SK-N-SH (cell line): ENCODE data around the gene RBM10. TPM values are rescaled to one million over a fixed set of nuclear protein-coding genes. Genes with fewer than 3 reads are reported as not detected.

Experiments
- CTCF ChIA-PET: fragments of 300-600, 350-600 bp; formaldehyde crosslinking; extraction: SDS; loops from one replicate; lab custom pipeline; 2021; lab: Yijun Ruan, JAX
- POLR2A ChIA-PET: fragments of 350-600 bp; sonication (Branson Sonifier 250); formaldehyde crosslinking; extraction: SDS; loops from one replicate; lab custom pipeline; 2020; ENCODE audit warnings: antibody characterized with exemption, inconsistent platforms; lab: Yijun Ruan, JAX
- DNase-seq: peaks from one replicate; pipeline ENCODE4 v3.0.0; 2012
- H2AFZ ChIP-seq: fragments of 200-600 bp; sonication (generic); 2 replicates; pipeline ENCODE4 v1.8.1; 2016; ENCODE audit warnings: antibody characterized with exemption, mild to moderate bottlenecking, low read depth
- H3F3A ChIP-seq: fragments of 200-600 bp; sonication (generic); replicated peaks from 2 replicates; pipeline ENCODE3; 2016; ENCODE audit warnings: antibody characterized with exemption, mild to moderate bottlenecking; ENCODE audit not compliant: insufficient read depth
- H3K27ac ChIP-seq, 2 experiments: fragments of 200-500 bp in 1 of 2; fragments of 200-600 bp in 1 of 2; sonication (Bioruptor generic) in 1 of 2; sonication (generic), shearing (Covaris generic) in 1 of 2; 2 replicates each; pipeline versions ENCODE4 v1.5.1 to v1.6.1; 2014 to 2016; ENCODE audit warnings: low read depth in 2 of 2, inconsistent platforms in 1 of 2, low read length in 1 of 2, mild to moderate bottlenecking in 1 of 2, mixed read lengths in 1 of 2
- H3K27me3 ChIP-seq: fragments of 200-600 bp; sonication (generic), shearing (Covaris generic); 2 replicates; pipeline ENCODE4 v1.6.1; 2016; ENCODE audit warnings: mixed run types; ENCODE audit not compliant: insufficient read depth
- H3K36me3 ChIP-seq, 2 experiments: fragments of 200-500 bp in 1 of 2; fragments of 200-600 bp in 1 of 2; sonication (Bioruptor generic) in 1 of 2; sonication (generic) in 1 of 2; replicated peaks in 1 of 2; 2 replicates each; pipeline versions ENCODE3 to v1.5.1; 2014 to 2016; ENCODE audit warnings: low read length in 1 of 2, mild to moderate bottlenecking in 1 of 2; ENCODE audit not compliant: insufficient read depth in 2 of 2, control insufficient read depth in 1 of 2
- H3K4me1 ChIP-seq, 2 experiments: fragments of 200-500 bp in 1 of 2; fragments of 200-600 bp in 1 of 2; sonication (Bioruptor generic) in 1 of 2; sonication (generic), shearing (Covaris generic) in 1 of 2; 2 replicates each; pipeline versions ENCODE4 v1.5.1 to v1.6.1; 2014 to 2016; ENCODE audit warnings: low read depth in 1 of 2, low read length in 1 of 2, mixed run types in 1 of 2; ENCODE audit not compliant: insufficient read depth in 2 of 2, control insufficient read depth in 1 of 2
- H3K4me2 ChIP-seq: fragments of 200-600 bp; sonication (generic), shearing (Covaris generic); 2 replicates; pipeline ENCODE4 v1.6.1; 2017; ENCODE audit warnings: mixed run types
- H3K4me3 ChIP-seq, 2 experiments: fragments of 200-500 bp in 1 of 2; fragments of 200-600 bp in 1 of 2; sonication (Bioruptor generic) in 1 of 2; sonication (generic), shearing (Covaris generic) in 1 of 2; 2 replicates each; pipeline versions ENCODE4 v1.5.1 to v1.8.1; 2014 to 2016; ENCODE audit warnings: low read depth in 2 of 2, inconsistent platforms in 1 of 2, low read length in 1 of 2, mild to moderate bottlenecking in 1 of 2, mixed read lengths in 1 of 2, moderate library complexity in 1 of 2
- H3K79me2 ChIP-seq: fragments of 200-600 bp; sonication (generic); 2 replicates; pipeline ENCODE4 v1.8.1; 2017; ENCODE audit warnings: mild to moderate bottlenecking; ENCODE audit not compliant: insufficient read depth
- H3K9ac ChIP-seq: fragments of 200-600 bp; sonication (generic); 2 replicates; pipeline ENCODE4 v1.6.1; 2017; ENCODE audit warnings: mixed run types
- H3K9me2 ChIP-seq: fragments of 200-600 bp; sonication (generic); 2 replicates; pipeline ENCODE4 v1.6.1; 2017; ENCODE audit warnings: mixed run types
- H3K9me3 ChIP-seq: fragments of 200-600 bp; sonication (generic); 2 replicates; pipeline ENCODE4 v1.6.1; 2017; ENCODE audit warnings: mixed run types, mild to moderate bottlenecking, moderate library complexity
- H4K20me1 ChIP-seq: fragments of 200-600 bp; sonication (generic); 2 replicates; pipeline ENCODE4 v1.6.1; 2017; ENCODE audit warnings: mild to moderate bottlenecking, mixed run types; ENCODE audit not compliant: insufficient read depth
- ELF1 ChIP-seq: IDR thresholded peaks from 2 replicates; pipeline ENCODE4 v1.4.0; 2012
- EP300 ChIP-seq, 2 experiments: IDR thresholded peaks; 2 replicates each; pipeline versions ENCODE4 v1.4.0 to v1.6.1; 2012; ENCODE audit warnings: borderline replicate concordance in 1 of 2, low read depth in 1 of 2, low read length in 1 of 2
- EZH2phosphoT487 ChIP-seq: fragments of 200-600 bp; sonication (generic); IDR thresholded peaks from 2 replicates; pipeline ENCODE4 v1.6.1; 2017; ENCODE audit warnings: low read depth, mixed run types, mild to moderate bottlenecking, antibody characterized with exemption, moderate library complexity, borderline replicate concordance
- FOSL2 ChIP-seq: IDR thresholded peaks from 2 replicates; pipeline ENCODE4 v1.4.0; 2012; ENCODE audit warnings: low read depth, mild to moderate bottlenecking, moderate library complexity, borderline replicate concordance
- GABPA ChIP-seq: IDR thresholded peaks from 2 replicates; pipeline ENCODE4 v1.4.0; 2012; ENCODE audit warnings: low read depth, mild to moderate bottlenecking
- GATA2 ChIP-seq: sonication (generic); formaldehyde crosslinking; IDR thresholded peaks from 2 replicates; pipeline ENCODE4 v1.5.0; 2020; ENCODE audit warnings: mild to moderate bottlenecking, missing genetic modification reagents
- MEF2A ChIP-seq: IDR thresholded peaks from 2 replicates; pipeline ENCODE4 v1.4.0; 2012; ENCODE audit warnings: low read depth, borderline replicate concordance
- NRF1 ChIP-seq: IDR thresholded peaks from 2 replicates; pipeline ENCODE4 v1.6.1; 2012; ENCODE audit warnings: low read depth, mild to moderate bottlenecking, low read length
- RFX5 ChIP-seq: IDR thresholded peaks from 2 replicates; pipeline ENCODE4 v1.6.1; 2012; ENCODE audit warnings: mild to moderate bottlenecking, improper control_type of control experiment, low read length
- TCF12 ChIP-seq: IDR thresholded peaks from 2 replicates; pipeline ENCODE4 v1.4.0; 2012
- TEAD4 ChIP-seq: IDR thresholded peaks from 2 replicates; pipeline ENCODE4 v1.4.0; 2012; ENCODE audit warnings: mild to moderate bottlenecking, borderline replicate concordance; ENCODE audit not compliant: insufficient read depth
- WGBS: methylation state at CpG from one replicate; pipeline ENCODE4 v1.1.6; 2017; ENCODE audit warnings: low lambda C conversion rate; 5-methylcytosine and 5-hydroxymethylcytosine counted together
- polyA plus RNA-seq, 3 experiments: library from polyadenylated mRNA; depleted of rRNA; stranded (reverse); fragments of >200 nt; gene quantifications; 2 replicates each; pipeline ENCODE4 v1.2.3, GENCODE V29; 2012
- small RNA-seq, 7 experiments: library from RNA; depleted of rRNA; stranded (forward); fragments of <200 nt; gene quantifications; one replicate each; pipeline ENCODE3, GENCODE V24; 2012
- TF ChIP-seq, protein P1 (sequence below): fragments of 150-350 bp; IDR thresholded peaks from 2 replicates; pipeline ENCODE4 v1.6.1; 2017; ENCODE audit warnings: antibody characterized with exemption, low read length, low read depth, borderline replicate concordance
- TF ChIP-seq, protein P2 (sequence below): IDR thresholded peaks from 2 replicates; pipeline ENCODE4 v1.6.1; 2012; ENCODE audit warnings: mild to moderate bottlenecking, low read depth, low read length, moderate library complexity
- TF ChIP-seq, protein P3 (sequence below): IDR thresholded peaks from 2 replicates; pipeline ENCODE4 v1.4.0; 2012; ENCODE audit warnings: low read depth

RBM10 gene
- polyA plus RNA-seq, 1 of the 3 experiments (the other 2 are of a cell fraction) = 34.4 TPM

DNA sequence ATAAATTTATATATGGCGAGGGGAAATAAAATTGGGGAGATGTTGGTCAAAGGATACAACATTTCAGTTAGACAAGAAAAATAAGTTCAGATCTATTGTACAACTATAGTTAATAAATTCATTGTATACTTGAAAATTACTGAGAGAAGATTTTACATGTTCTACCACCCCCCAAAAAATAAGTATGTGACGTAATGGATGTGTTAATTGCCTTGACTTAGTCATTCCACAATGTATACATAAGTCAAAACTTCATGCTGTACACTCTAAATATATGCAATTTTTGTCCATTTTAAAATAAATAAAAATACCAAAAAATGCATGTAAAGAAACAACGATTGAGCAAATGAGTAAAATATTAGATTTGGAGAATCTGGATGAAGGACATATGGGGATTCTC, 89.6 kb downstream of the RBM10 start (continued):
- TF ChIP-seq FOSL2 (no peak), TEAD4 (no peak), GATA2 (CRISPR knock-in tag) (no peak), EP300 (IDR thresholded peaks at IDR 0.05; ENCODE audit: borderline replicate concordance in 1 of 2, low read depth in 1 of 2, low read length in 1 of 2) (no peak)
- TF ChIP-seq, protein P1, sequence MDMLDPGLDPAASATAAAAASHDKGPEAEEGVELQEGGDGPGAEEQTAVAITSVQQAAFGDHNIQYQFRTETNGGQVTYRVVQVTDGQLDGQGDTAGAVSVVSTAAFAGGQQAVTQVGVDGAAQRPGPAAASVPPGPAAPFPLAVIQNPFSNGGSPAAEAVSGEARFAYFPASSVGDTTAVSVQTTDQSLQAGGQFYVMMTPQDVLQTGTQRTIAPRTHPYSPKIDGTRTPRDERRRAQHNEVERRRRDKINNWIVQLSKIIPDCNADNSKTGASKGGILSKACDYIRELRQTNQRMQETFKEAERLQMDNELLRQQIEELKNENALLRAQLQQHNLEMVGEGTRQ = no peak

DNA sequence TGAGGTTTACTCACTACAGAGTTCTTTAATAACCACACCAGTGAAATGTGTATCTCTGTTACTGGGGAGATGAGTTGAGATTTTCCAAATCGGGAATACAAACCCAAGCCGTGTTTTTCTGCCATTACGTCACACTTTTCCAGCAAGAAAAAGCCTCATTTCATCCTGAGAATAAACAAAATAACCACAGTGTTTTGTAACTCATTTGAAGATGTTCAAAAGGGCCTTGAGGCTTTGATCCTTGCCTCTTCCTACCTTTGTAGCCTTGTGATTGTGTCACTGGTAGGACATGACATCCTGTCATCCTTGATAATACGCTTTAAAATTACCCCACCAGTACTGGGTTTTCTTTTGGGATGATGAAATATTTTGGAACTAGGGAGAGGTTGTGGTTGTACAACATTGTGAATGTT, 90.7 kb downstream of the RBM10 start:
- Histone ChIP-seq H3K9me2 (no peaks in the 10 kb centered on the region), H2AFZ (no peak overlapping the region), H3K36me3 (peaks cover 13 to 14% of the 10 kb centered on the region in 2 experiments)
- CTCF ChIA-PET = interaction anchor here (0.9 kb wide), 1 partner anchor 21 kb away, joined by 3 read pairs; no protein-coding TSS in a partner anchor
- TF ChIP-seq FOSL2 = no peak
- TF ChIP-seq ELF1 = no peak
- TF ChIP-seq EZH2phosphoT487 = no peak
- no peak for TF ChIP-seq TCF12
- TF ChIP-seq, protein P2, sequence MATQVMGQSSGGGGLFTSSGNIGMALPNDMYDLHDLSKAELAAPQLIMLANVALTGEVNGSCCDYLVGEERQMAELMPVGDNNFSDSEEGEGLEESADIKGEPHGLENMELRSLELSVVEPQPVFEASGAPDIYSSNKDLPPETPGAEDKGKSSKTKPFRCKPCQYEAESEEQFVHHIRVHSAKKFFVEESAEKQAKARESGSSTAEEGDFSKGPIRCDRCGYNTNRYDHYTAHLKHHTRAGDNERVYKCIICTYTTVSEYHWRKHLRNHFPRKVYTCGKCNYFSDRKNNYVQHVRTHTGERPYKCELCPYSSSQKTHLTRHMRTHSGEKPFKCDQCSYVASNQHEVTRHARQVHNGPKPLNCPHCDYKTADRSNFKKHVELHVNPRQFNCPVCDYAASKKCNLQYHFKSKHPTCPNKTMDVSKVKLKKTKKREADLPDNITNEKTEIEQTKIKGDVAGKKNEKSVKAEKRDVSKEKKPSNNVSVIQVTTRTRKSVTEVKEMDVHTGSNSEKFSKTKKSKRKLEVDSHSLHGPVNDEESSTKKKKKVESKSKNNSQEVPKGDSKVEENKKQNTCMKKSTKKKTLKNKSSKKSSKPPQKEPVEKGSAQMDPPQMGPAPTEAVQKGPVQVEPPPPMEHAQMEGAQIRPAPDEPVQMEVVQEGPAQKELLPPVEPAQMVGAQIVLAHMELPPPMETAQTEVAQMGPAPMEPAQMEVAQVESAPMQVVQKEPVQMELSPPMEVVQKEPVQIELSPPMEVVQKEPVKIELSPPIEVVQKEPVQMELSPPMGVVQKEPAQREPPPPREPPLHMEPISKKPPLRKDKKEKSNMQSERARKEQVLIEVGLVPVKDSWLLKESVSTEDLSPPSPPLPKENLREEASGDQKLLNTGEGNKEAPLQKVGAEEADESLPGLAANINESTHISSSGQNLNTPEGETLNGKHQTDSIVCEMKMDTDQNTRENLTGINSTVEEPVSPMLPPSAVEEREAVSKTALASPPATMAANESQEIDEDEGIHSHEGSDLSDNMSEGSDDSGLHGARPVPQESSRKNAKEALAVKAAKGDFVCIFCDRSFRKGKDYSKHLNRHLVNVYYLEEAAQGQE = no peak
- TF ChIP-seq, protein P3, sequence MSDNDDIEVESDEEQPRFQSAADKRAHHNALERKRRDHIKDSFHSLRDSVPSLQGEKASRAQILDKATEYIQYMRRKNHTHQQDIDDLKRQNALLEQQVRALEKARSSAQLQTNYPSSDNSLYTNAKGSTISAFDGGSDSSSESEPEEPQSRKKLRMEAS = no peak
- TF ChIP-seq MEF2A = no peak
- TF ChIP-seq TEAD4 = no peak
- no peak for TF ChIP-seq RFX5
- TF ChIP-seq NRF1 = no peak
- no peak for TF ChIP-seq GABPA
- TF ChIP-seq, all 33 proteins: peak for 0
- Histone ChIP-seq H3K27me3 (no peaks in the 10 kb centered on the region), H3K4me3 (no peak overlapping the region), H3K79me2 (peaks cover 58% of the 10 kb centered on the region), H3K27ac (no peak overlapping the region; a peak in 1 of 4 replicates), H3F3A (peaks cover 20% of the 10 kb centered on the region), H3K4me2 (no peak overlapping the region), H3K4me1 (peaks cover 0 to 10% of the 10 kb centered on the region in 2 experiments; a peak in 2 of 4 replicates), H3K9me3 (no peaks in the 10 kb centered on the region), H3K9ac (no peak overlapping the region), H4K20me1 (peaks cover 45% of the 10 kb centered on the region)
- POLR2A ChIA-PET = no interaction called here
- DNase-seq = no peak
- WGBS = 88% methylated on average over 4 of the region's 4 CpGs

Small RNA genes within 50 kb of the gene (small RNA-seq; reads per million reads assigned to genes)
- gene RNU12-2P = 0 reads per million in 7 experiments

Other genes with a start within 250 kb of the RBM10 start
- gene JADE3, start 232.8 kb upstream of the RBM10 start, polyA plus RNA-seq (2012; rRNA removed) = 3.0 and 4.3 TPM in 2 replicates
- 0.05 and 0.06 TPM in 2 replicates for gene RGN, start 66.8 kb upstream of the RBM10 start, polyA plus RNA-seq (2012; rRNA removed)
- 74.9 and 107 TPM in 2 replicates for gene NDUFB11, start 519 bp upstream of the RBM10 start, polyA plus RNA-seq (2012; rRNA removed)
- 249 and 283 TPM in 2 replicates for gene UBA1, start 48.6 kb downstream of the RBM10 start, polyA plus RNA-seq (2012; rRNA removed)
- gene CDK16, start 73.5 kb downstream of the RBM10 start, polyA plus RNA-seq (2012; rRNA removed) = 115 and 116 TPM in 2 replicates
- gene USP11, start 87.8 kb downstream of the RBM10 start, polyA plus RNA-seq (2012; rRNA removed) = 40.1 and 53.1 TPM in 2 replicates
- gene ZNF157, start 225.4 kb downstream of the RBM10 start, polyA plus RNA-seq (2012; rRNA removed) = 0.12 and 0.23 TPM in 2 replicates